Suprapubic skin (tissue), 4 donors: Measurements from ENCODE around the gene ATP9B. TPM values are rescaled to one million over a fixed set of nuclear protein-coding genes. Genes with fewer than 3 reads are reported as not detected.

ENCODE experiments used
- DNase-seq, 2 donors: peaks; one replicate each; pipeline ENCODE4 v3.0.0-alpha.2; 2019; ENCODE audit warnings: low spot score in 2 of 2
- H3K27ac ChIP-seq: fragments of 200-600 bp; sonication (generic); one replicate; pipeline ENCODE4 v1.5.1; 2019
- H3K27me3 ChIP-seq: fragments of 200-600 bp; sonication (generic); one replicate; pipeline ENCODE4 v1.5.1; 2019
- H3K36me3 ChIP-seq: fragments of 200-600 bp; sonication (generic); one replicate; pipeline ENCODE4 v1.5.1; 2019
- H3K4me1 ChIP-seq: fragments of 200-600 bp; sonication (generic); one replicate; pipeline ENCODE4 v1.5.1; 2019
- H3K4me3 ChIP-seq: fragments of 200-600 bp; sonication (generic); one replicate; pipeline ENCODE4 v1.5.1; 2019; ENCODE audit warnings: mild to moderate bottlenecking
- H3K9me3 ChIP-seq: fragments of 200-600 bp; sonication (generic); one replicate; pipeline ENCODE4 v1.5.1; 2019
- CTCF ChIP-seq, 2 donors: fragments of 200-600 bp in 1 of 2; fragments of 450-650 bp in 1 of 2; sonication (generic) in 1 of 2; IDR thresholded peaks; one replicate each; pipeline ENCODE4 v1.5.1; 2016 to 2019; ENCODE audit warnings: antibody characterized with exemption in 2 of 2, mild to moderate bottlenecking in 1 of 2, moderate library complexity in 1 of 2
- EP300 ChIP-seq: sonication (generic); formaldehyde crosslinking; IDR thresholded peaks from one replicate; pipeline ENCODE4 v1.6.1; 2017; ENCODE audit warnings: antibody characterized with exemption
- POLR2A ChIP-seq, 2 donors: fragments of 450-650 bp; IDR thresholded peaks; one replicate each; pipeline ENCODE4 v1.6.1; 2017; ENCODE audit warnings: antibody characterized with exemption in 2 of 2, mild to moderate bottlenecking in 2 of 2, moderate library complexity in 2 of 2
- POLR2AphosphoS5 ChIP-seq, 3 donors: sonication (generic); formaldehyde crosslinking; IDR thresholded peaks; one replicate each; pipeline ENCODE4 v1.6.1; 2017; ENCODE audit warnings: antibody characterized with exemption in 3 of 3
- WGBS: methylation state at CpG from one replicate; pipeline ENCODE4 v1.1.5; 2018; 5-methylcytosine and 5-hydroxymethylcytosine counted together
- total RNA-seq, 4 donors: library from RNA; depleted of rRNA; stranded (reverse); fragments of >200 nt; gene quantifications; one replicate each; pipeline ENCODE4 v1.1.0, GENCODE V29; 2016

Gene ATP9B
- total RNA-seq, 4 donors from 2014 or later, result 30.2 to 109 (median 37.4) TPM

GRCh38 chr18:79299711-79300110 is 230.5 kb downstream of the ATP9B start:
- no peaks in the 10 kb centered on the region for H3K27me3 ChIP-seq
- H3K4me1 ChIP-seq, result no peaks in the 10 kb centered on the region
- no peak overlapping the region for H3K27ac ChIP-seq
- no peak overlapping the region for H3K4me3 ChIP-seq
- no peak for DNase-seq
- peaks cover 23% of the 10 kb centered on the region for H3K36me3 ChIP-seq
- TF ChIP-seq POLR2AphosphoS5 (IDR thresholded peaks at IDR 0.05) (no peak), EP300 (no peak), POLR2A (IDR thresholded peaks at IDR 0.05) (no peak), CTCF (IDR thresholded peaks at IDR 0.05) (no peak)
- 95% methylated on average over 8 of the region's 8 CpGs for WGBS
- H3K9me3 ChIP-seq, result no peaks in the 10 kb centered on the region

DNA sequence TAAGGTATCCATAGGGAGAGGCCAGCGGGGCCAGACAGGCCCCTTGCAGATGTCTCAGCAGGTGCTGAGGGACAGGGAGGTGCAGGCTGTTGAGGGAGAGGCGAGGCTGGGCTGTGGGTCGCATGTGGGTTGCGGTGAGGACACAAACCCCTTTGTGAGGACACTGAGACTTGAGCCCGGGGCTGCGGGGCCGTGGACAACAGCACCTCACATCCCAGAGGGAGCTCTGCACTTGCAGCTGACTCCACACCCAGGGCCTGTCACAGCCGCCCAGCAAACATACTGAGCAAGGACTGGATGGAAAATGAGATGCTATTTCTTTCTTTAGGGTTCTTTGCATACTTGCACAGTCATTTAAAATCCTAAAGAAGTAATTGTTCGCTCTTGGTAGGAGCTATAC is 231.2 kb downstream of the ATP9B start:
- Histone ChIP-seq H3K4me3 (no peak overlapping the region), H3K27ac (no peak overlapping the region), H3K27me3 (no peaks in the 10 kb centered on the region), H3K36me3 (peaks cover 30% of the 10 kb centered on the region), H3K9me3 (no peaks in the 10 kb centered on the region), H3K4me1 (no peaks in the 10 kb centered on the region)
- DNase-seq, result no peak
- TF ChIP-seq POLR2A (IDR thresholded peaks at IDR 0.05), result no peak
- no peak for TF ChIP-seq CTCF (IDR thresholded peaks at IDR 0.05)
- TF ChIP-seq POLR2AphosphoS5 (IDR thresholded peaks at IDR 0.05), result no peak
- TF ChIP-seq EP300, result no peak
- 96% methylated on average over 9 of the region's 9 CpGs for WGBS

DNA sequence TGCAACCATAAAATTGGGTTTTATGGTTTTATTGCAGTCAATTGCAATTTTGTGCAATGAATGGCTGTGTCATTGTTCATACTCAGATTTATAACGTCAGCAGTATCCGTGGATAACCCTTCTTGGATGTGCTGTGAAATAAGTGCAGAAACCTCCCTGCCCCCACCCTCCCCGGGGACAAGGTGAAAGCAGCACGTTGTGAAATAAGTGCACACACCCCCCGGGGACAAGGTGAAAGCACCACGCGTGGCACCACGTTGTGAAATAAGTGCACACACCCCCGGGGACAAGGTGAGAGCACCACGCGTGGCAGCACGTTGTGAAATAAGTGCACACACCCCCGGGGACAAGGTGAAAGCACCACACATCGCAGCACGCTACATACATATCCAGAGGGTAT is 232.9 kb downstream of the ATP9B start:
- Histone ChIP-seq H3K36me3 (peaks cover 41% of the 10 kb centered on the region), H3K4me3 (no peak overlapping the region), H3K4me1 (no peaks in the 10 kb centered on the region), H3K9me3 (no peaks in the 10 kb centered on the region), H3K27ac (no peak overlapping the region), H3K27me3 (no peaks in the 10 kb centered on the region)
- 81% methylated on average over 15 of the region's 15 CpGs for WGBS
- no peak for TF ChIP-seq POLR2AphosphoS5 (IDR thresholded peaks at IDR 0.05)
- TF ChIP-seq POLR2A (IDR thresholded peaks at IDR 0.05), result no peak
- TF ChIP-seq CTCF (IDR thresholded peaks at IDR 0.05), result no peak
- no peak for TF ChIP-seq EP300
- no peak for DNase-seq

GRCh38 chr18:79305911-79306310 is 236.7 kb downstream of the ATP9B start:
- no peaks in the 10 kb centered on the region for H3K4me1 ChIP-seq
- H3K36me3 ChIP-seq, result peaks cover 42% of the 10 kb centered on the region
- no peak for TF ChIP-seq CTCF (IDR thresholded peaks at IDR 0.05)
- TF ChIP-seq POLR2A (IDR thresholded peaks at IDR 0.05), result no peak
- no peak for TF ChIP-seq POLR2AphosphoS5 (IDR thresholded peaks at IDR 0.05)
- H3K9me3 ChIP-seq, result no peaks in the 10 kb centered on the region
- H3K27me3 ChIP-seq, result no peaks in the 10 kb centered on the region
- no peak overlapping the region for H3K27ac ChIP-seq
- DNase-seq, result no peak
- no peak overlapping the region for H3K4me3 ChIP-seq
- WGBS, result 93% methylated on average over 9 of the region's 9 CpGs

DNA sequence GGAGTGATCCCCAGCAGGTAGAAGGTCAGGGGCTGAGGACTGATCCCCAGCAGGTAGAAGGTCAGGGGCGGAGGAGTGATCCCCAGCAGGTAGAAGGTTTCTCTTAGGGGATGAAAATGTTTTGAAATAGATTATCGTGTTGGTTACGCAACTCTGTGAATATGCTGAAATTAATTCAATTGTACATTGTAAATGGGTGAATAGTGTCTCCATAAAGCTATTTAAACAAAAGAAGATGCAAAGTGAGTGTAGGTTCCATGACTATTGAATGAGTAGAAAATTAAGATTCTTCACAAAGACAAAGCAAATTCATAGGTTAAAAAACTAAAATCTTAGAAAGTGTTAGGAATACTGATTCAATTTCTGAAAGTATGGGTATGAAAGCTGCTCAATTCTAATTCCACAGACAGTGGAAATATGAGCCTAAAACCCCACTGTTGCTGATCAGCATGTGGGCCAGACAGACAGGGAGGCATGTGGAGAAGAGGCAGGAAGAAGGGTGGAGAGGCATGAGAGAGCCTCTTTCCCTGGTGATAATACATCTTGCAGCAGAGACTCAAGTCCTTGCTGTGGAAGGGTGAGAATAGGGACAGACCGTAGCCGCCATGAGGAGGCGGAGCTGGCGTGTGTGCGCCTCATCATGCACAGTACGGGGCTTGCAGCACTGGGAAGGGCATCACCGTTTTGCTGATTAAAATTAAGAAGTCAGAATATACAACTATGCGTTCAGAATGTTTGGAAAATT is 240.6 kb downstream of the ATP9B start:
- H3K9me3 ChIP-seq, result no peaks in the 10 kb centered on the region
- TF ChIP-seq CTCF (IDR thresholded peaks at IDR 0.05), result no peak
- no peak for TF ChIP-seq POLR2AphosphoS5 (IDR thresholded peaks at IDR 0.05)
- TF ChIP-seq POLR2A (IDR thresholded peaks at IDR 0.05), result no peak
- no peak for TF ChIP-seq EP300
- H3K27me3 ChIP-seq, result no peaks in the 10 kb centered on the region
- WGBS, result 73% methylated on average over 11 of the region's 11 CpGs
- H3K4me1 ChIP-seq, result no peaks in the 10 kb centered on the region
- no peak overlapping the region for H3K4me3 ChIP-seq
- H3K27ac ChIP-seq, result no peak overlapping the region
- no peak for DNase-seq
- peaks cover 46% of the 10 kb centered on the region for H3K36me3 ChIP-seq
